Tibial artery (tissue), 4 donors: ENCODE data around the gene MYO1B.

Source experiments
- DNase-seq, 2 donors: peaks; one replicate each; pipeline ENCODE4 v3.0.0-alpha.2; 2019
- H3K27ac ChIP-seq, 2 donors: fragments of 200-600 bp; sonication (generic) in 1 of 2; 1 replicate in 1 of 2; 2 replicates in 1 of 2; pipeline ENCODE4 v1.5.1; 2018 to 2019; ENCODE audit warnings: mild to moderate bottlenecking in 1 of 2
- H3K27me3 ChIP-seq, 2 donors: fragments of 200-600 bp; sonication (generic) in 1 of 2; one replicate each; pipeline versions ENCODE4 v1.5.1 to v1.6.0; 2016 to 2019
- H3K36me3 ChIP-seq, 3 donors: fragments of 200-600 bp; sonication (generic) in 2 of 3; one replicate each; pipeline ENCODE4 v1.5.1; 2016 to 2019; ENCODE audit warnings: mild to moderate bottlenecking in 2 of 3
- H3K4me1 ChIP-seq, 4 donors: fragments of 200-600 bp; sonication (generic) in 2 of 4; 1 replicate in 3 of 4; 2 replicates in 1 of 4; pipeline ENCODE4 v1.5.1; 2016 to 2019
- H3K4me3 ChIP-seq, 2 donors: fragments of 200-600 bp; sonication (generic) in 1 of 2; 1 replicate in 1 of 2; 2 replicates in 1 of 2; pipeline ENCODE4 v1.5.1; 2018 to 2019; ENCODE audit warnings: mild to moderate bottlenecking in 2 of 2
- H3K9me3 ChIP-seq, 3 donors: fragments of 200-600 bp; sonication (generic) in 1 of 3; one replicate each; pipeline ENCODE4 v1.5.1; 2016 to 2019
- intact Hi-C: fragments of 100-400 bp; cut with DNase I; formaldehyde crosslinking; loops from one replicate; pipeline ENCODE4 v1.15.0; 2023; ENCODE audit warnings: low total_unique reads
- TF ChIP-seq, protein P1 (sequence below), 2 experiments: fragments of 200-600 bp in 1 of 2; fragments of 450-650 bp in 1 of 2; IDR thresholded peaks; one replicate each; pipeline ENCODE4 v1.5.1; 2017 to 2019; ENCODE audit warnings: antibody characterized with exemption in 2 of 2, mild to moderate bottlenecking in 1 of 2, moderate library complexity in 1 of 2

The MYO1B gene

DNA sequence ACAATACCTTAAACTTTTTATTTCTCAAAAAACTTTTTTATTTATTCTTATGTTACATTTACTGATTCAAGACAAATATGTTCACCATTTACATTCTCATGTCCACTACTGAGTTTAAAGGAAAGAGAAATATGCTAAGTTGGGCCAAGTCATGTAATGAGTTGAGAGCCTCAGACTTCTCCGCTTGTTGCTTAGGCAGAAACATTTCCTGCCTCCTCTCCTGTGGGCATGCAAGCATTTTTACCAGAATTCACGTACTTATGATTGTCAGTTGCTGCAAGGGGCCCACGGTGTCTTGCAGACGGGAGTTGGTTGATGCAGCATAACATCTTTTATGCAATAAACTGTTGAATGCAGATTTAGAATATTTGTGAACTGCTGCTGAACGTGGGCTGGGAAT lies 51.8 kb downstream of the MYO1B start:
- Histone ChIP-seq H3K27ac (peak overlapping the region in 1 of 2 donors; percentile 2), H3K27me3 (no peaks in the 10 kb centered on the region), H3K36me3 (no peaks in the 10 kb centered on the region), H3K9me3 (no peaks in the 10 kb centered on the region), H3K4me1 (peaks cover 0 to 52% (median 18%) of the 10 kb centered on the region in 4 donors), H3K4me3 (no peak overlapping the region)
- DNase-seq: no peak
- TF ChIP-seq, protein P1, sequence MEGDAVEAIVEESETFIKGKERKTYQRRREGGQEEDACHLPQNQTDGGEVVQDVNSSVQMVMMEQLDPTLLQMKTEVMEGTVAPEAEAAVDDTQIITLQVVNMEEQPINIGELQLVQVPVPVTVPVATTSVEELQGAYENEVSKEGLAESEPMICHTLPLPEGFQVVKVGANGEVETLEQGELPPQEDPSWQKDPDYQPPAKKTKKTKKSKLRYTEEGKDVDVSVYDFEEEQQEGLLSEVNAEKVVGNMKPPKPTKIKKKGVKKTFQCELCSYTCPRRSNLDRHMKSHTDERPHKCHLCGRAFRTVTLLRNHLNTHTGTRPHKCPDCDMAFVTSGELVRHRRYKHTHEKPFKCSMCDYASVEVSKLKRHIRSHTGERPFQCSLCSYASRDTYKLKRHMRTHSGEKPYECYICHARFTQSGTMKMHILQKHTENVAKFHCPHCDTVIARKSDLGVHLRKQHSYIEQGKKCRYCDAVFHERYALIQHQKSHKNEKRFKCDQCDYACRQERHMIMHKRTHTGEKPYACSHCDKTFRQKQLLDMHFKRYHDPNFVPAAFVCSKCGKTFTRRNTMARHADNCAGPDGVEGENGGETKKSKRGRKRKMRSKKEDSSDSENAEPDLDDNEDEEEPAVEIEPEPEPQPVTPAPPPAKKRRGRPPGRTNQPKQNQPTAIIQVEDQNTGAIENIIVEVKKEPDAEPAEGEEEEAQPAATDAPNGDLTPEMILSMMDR (IDR thresholded peaks at IDR 0.05): no peak
- intact Hi-C loops: no loop called here

DNA sequence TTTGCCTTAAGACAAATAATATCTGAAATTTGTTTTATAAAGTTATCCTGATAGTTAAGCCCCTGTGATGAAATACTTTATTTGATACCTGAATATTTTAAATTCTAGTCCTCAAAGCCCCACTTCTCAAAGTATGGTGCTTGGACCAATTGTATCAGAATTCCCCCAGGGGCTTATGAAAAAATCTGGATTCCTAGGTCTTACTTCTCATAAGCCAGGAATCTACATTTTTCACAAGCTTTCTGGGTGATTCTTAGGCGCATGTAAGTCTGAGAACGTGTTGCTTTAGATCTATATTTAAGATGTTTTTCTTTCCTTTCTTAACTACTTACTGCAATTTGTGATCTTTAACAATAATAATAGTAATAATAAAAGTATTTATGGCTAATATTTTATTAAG lies 53.1 kb downstream of the MYO1B start:
- intact Hi-C loops: no loop called here
- TF ChIP-seq, protein P1 (IDR thresholded peaks at IDR 0.05): no peak
- no peaks in the 10 kb centered on the region for H3K36me3 ChIP-seq
- H3K27me3 ChIP-seq: no peaks in the 10 kb centered on the region
- no peak overlapping the region for H3K27ac ChIP-seq
- peaks cover 0 to 52% (median 18%) of the 10 kb centered on the region in 4 donors for H3K4me1 ChIP-seq
- H3K9me3 ChIP-seq: no peaks in the 10 kb centered on the region
- no peak for DNase-seq
- no peak overlapping the region for H3K4me3 ChIP-seq

DNA sequence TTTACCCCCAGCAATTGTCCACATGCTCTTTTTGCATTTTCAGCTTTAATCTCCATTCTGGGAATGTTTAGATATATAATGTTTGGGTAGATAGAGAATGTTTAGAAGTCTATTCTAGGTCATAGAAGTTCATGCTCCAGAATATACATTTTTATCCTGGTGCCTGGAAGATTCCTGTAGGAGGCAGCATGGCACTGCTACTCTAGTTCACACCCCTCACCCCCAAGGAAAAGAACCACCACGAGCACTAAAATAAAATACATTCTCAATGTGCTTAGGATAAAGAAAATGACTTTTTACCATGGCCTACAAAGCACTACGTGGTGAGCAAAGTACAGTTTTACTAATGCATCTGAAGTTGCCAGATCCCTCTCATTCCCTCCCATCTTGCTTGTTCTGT lies 53.8 kb downstream of the MYO1B start:
- Histone ChIP-seq H3K27ac (no peak overlapping the region), H3K4me1 (peaks cover 0 to 58% (median 21%) of the 10 kb centered on the region in 4 donors), H3K9me3 (no peaks in the 10 kb centered on the region), H3K36me3 (no peaks in the 10 kb centered on the region), H3K4me3 (no peak overlapping the region), H3K27me3 (no peaks in the 10 kb centered on the region)
- intact Hi-C loops: no loop called here
- DNase-seq: no peak
- TF ChIP-seq, protein P1 (IDR thresholded peaks at IDR 0.05): no peak

DNA sequence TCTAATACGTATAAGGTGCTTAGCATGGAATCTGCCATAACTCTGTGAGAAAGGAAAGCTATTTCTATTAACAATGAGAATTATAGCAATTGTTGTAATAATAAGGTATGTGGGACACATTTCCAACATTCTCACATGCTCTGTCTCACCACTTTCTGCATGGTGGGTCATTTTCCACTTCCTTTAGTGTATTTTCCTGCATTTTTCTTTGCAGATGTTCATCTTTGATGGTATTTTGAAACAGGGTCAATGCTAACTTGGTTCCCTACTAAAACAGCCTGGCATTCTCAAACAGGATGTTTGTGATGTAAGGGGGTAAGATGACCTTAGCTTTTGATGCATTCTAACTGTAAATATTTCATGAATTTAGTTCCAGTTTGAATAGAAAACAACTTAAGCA lies 54.7 kb downstream of the MYO1B start:
- Histone ChIP-seq H3K27ac (no peak overlapping the region), H3K36me3 (no peaks in the 10 kb centered on the region), H3K4me3 (no peak overlapping the region), H3K4me1 (peaks cover 0 to 58% (median 26%) of the 10 kb centered on the region in 4 donors), H3K27me3 (no peaks in the 10 kb centered on the region), H3K9me3 (no peaks in the 10 kb centered on the region)
- no peak for DNase-seq
- intact Hi-C loops: no loop called here
- TF ChIP-seq, protein P1 (IDR thresholded peaks at IDR 0.05): no peak

DNA sequence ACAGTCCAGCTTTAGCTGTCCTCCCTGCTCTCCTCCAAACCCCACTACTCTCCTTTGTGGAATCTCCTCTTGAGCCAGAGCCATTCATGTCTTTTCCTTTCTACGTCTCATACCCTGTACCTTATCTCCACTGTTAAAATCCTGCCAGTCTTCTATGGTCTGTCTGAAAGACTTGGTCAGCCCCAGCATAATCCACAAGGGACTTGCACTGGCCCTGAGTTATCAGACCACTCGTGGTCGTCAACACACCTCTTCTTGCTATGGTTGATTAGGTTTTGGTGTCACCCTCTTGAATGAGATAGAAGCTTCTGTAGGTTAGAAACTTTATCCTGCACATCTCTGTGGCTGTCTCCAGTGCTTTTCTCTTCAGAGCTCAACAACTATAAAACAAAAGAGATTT lies 56.8 kb downstream of the MYO1B start:
- no peak overlapping the region for H3K4me3 ChIP-seq
- H3K27ac ChIP-seq: no peak overlapping the region
- H3K9me3 ChIP-seq: no peaks in the 10 kb centered on the region
- TF ChIP-seq, protein P1 (IDR thresholded peaks at IDR 0.05): no peak
- intact Hi-C loops: no loop called here
- peaks cover 3 to 57% (median 34%) of the 10 kb centered on the region in 4 donors for H3K4me1 ChIP-seq
- H3K36me3 ChIP-seq: no peaks in the 10 kb centered on the region
- no peak for DNase-seq
- no peaks in the 10 kb centered on the region for H3K27me3 ChIP-seq
